ENCODE data around the gene ZMIZ2.
A peak's percentile ranks its signal among the peaks of the same experiment; 100 is the strongest.
"Not testable (repeated sequence)": the region's sequence is repeated elsewhere in the genome, so short reads cannot be mapped to it uniquely, and the experiment has no call there.

The ZMIZ2 gene

DNA sequence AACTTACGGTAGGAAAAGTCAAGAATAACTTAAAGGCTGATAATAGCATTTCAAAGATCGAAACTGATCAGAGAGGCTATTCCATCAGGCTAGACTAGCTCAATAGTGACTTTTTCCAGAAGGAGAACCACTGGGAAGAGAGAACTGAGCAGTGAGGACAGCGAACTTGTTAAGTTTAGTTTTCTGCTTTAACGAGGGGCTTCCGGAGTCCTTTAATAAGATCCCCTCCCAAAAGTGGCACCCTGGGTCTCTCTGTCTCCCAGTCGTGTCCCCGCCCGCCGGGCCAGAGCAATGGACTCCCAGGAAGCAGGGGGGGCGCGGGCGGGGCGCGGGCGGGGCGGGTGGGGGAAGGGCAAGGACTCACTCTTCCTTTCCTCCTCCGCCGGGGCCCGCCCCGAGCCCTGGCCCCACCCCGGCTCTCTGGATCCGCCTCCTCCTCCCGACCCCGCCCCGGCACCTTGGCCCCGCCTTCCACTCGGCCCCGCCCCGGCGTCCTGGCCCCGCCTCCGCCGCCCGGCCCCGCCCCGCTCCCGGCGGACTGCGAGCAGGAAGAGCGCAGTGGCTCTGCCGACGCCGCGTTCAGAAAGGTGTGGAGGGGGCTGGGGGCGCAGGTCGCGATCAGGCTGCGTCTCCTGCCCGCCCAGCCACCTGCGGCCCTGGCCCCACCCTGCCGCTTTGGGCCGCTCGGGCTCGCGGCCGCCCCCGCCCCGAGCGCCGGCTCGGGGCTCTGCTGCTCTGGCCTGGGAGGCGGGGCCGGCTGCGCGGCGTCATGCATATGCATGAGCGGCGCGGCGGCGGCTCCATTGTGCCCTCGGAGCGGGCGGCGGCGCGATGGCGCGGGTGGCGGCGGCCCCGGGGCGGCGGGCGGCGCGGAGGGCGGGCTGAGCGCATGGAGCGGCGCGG, at the start of gene ZMIZ2:
Gene ZMIZ2 (plus strand): TSS at position 803 of the 903 bp plus-strand sequence. CDS start 7,403 bp downstream, outside the sequence.
- DNase-seq (ENCODE audit: low read depth) = peak; percentile 93

GRCh38 chr7:44699598-44699997, 49.0 kb upstream of the ZMIZ2 start:
- not testable (repeated sequence) for DNase-seq (ENCODE audit: low read depth)

DNA sequence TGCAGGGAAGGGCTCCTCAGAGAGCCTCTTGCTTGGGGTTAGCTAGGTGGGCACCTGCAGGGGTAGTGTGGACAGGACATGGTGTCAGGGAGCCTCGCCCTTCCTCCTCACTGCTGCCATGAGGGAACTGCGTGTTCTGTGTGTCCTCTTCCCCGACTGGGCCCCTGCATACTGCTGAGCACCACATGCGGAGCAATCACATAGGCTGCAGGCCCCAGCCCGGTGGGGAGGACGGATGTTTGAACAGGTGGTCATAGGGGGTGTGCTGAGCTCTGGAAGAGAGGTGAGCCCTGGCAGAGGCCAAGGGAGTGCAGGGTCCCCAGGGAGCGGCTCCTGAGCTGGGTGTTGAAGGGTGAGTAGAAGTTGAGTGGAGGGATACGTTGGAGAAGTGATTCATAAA, 48.3 kb upstream of the ZMIZ2 start:
- DNase-seq (ENCODE audit: low read depth) = no peak

DNA sequence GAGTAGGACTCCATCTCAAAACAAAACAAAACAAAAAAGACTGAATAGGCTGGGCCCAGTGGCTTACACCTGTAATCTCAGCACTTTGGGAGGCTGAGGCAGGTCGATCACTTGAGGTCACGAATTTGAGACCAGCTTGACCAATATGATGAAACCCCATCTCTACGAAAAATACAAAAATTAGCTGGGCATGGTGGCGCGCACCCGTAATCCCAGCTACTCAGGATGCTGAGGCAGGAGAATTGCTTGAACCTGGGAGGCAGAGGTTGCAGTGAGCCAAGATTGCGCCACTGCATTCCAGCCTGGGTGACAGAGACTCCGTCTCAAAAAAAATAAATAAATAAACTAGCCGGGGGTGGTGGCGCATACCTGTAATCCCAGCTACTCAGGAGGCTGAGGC, 45.3 kb upstream of the ZMIZ2 start:
- not testable (repeated sequence) for DNase-seq (ENCODE audit: low read depth)

GRCh38 chr7:44703921-44704320, 44.7 kb upstream of the ZMIZ2 start:
- DNase-seq (ENCODE audit: low read depth) = no peak

DNA sequence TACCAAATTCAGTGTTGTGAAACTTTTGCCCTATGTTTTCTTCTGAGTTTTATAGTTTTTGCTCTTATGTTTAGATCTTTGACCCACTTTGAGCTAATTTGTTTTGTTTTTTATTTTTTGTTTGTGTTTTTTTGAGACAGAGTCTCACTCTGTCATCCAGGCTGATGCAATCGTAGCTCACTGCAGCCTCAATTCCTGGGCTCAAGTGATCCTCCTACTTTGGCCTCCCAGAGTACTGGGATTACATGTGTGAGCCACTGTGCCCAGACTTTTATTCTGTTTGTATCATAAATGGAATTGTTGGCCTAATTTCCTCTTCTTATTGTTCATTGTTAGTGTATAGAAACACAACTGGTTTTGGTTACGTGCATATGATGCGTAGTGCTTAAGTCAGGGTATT, 43.2 kb upstream of the ZMIZ2 start:
- DNase-seq (ENCODE audit: low read depth) = no peak

- no peak for DNase-seq (ENCODE audit: low read depth)
Measured at GRCh38 chr7:44706788-44707557, 41.7 kb upstream of the ZMIZ2 start.

GRCh38 chr7:44707558-44708230, 41.0 kb upstream of the ZMIZ2 start:
- DNase-seq (ENCODE audit: low read depth) = no peak

- no peak for DNase-seq (ENCODE audit: low read depth)
Measured at GRCh38 chr7:44709011-44709915, 39.4 kb upstream of the ZMIZ2 start.

DNA sequence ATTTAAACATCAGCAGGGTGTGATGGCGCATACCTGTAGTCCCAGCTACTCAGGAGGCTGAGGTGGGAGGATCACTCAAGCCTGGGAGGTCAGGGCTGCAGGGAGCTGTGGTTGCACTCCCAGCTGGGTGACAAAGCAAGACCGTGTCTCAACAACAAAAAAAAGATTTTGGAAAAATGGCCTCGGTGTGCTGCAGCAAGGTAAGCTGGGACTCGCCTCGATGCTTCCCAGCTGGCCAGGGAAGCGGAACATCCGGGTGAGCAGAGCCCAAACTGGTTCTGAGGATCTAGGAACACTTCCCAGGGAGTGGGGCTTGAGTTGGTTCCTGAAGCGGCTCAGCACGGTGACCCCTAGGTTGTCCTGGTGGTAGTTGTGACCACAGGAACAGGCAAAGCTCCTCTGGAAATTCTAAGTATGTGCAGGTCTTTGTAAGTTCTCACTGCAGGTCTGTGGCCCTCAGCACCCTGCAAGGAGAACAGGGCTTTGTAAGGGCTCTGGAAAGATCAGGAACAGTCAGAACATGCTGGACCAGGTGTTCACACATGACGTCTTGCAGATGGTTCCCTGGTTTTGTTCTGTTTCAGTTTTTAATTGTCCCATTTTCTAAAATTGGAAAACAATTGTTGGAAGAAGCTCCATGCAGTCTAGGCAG, 38.6 kb upstream of the ZMIZ2 start:
- DNase-seq (ENCODE audit: low read depth) = no peak

- no peak for DNase-seq (ENCODE audit: low read depth)
Measured at GRCh38 chr7:44711528-44711927, 37.1 kb upstream of the ZMIZ2 start.

GRCh38 chr7:44712012-44712411, 36.6 kb upstream of the ZMIZ2 start:
- peak; percentile 26 for DNase-seq (ENCODE audit: low read depth)

DNA sequence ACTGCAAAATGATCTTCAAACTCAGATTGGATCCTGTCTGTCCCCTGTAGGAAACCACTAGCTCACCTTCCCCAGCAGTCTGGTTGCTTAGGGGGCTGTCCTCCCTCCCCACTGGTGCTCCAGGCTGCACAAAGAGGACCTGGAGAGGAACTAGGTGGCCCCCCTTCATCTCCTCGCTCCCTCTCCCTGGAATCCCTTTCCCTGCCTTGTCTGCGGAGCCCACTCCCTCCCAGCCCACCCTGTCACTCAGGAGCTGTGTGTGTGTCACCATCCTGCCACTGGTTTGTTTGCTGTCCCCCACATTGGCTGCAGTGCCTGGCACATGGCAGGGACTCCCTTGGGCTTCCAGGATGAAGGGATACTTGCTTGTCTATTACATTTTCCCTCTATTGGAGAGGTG, 35.5 kb upstream of the ZMIZ2 start:
- no peak for DNase-seq (ENCODE audit: low read depth)

- peak; percentile 24 for DNase-seq (ENCODE audit: low read depth)
Measured at GRCh38 chr7:44713680-44714335, 34.8 kb upstream of the ZMIZ2 start.

- DNase-seq (ENCODE audit: low read depth) = no peak
Measured at GRCh38 chr7:44716205-44716604, 32.4 kb upstream of the ZMIZ2 start.

- no peak for DNase-seq (ENCODE audit: low read depth)
Measured at GRCh38 chr7:44720301-44720700, 28.3 kb upstream of the ZMIZ2 start.

GRCh38 chr7:44724276-44724675, 24.4 kb upstream of the ZMIZ2 start:
- DNase-seq (ENCODE audit: low read depth) = no peak

- not testable (repeated sequence) for DNase-seq (ENCODE audit: low read depth)
Measured at GRCh38 chr7:44726250-44726649, 22.4 kb upstream of the ZMIZ2 start.

- DNase-seq (ENCODE audit: low read depth) = peak; percentile 85
Measured at GRCh38 chr7:44727158-44727936, 21.3 kb upstream of the ZMIZ2 start.

GRCh38 chr7:44727937-44728262, 20.7 kb upstream of the ZMIZ2 start:
- DNase-seq (ENCODE audit: low read depth) = no peak

All from ELR (cell line).